NCI-H1092 treated with DMSO at 0.1 percent for 48 hours (cell line): ENCODE data around the gene PRKCE.

Experiments used
- DNase-seq: peaks from one replicate; lab custom pipeline; 2025; lab: John Stamatoyannopoulos, UW

Gene PRKCE

GRCh38 chr2:46229134-46230063, 577.9 kb downstream of the PRKCE start:
- no peak for DNase-seq

DNA sequence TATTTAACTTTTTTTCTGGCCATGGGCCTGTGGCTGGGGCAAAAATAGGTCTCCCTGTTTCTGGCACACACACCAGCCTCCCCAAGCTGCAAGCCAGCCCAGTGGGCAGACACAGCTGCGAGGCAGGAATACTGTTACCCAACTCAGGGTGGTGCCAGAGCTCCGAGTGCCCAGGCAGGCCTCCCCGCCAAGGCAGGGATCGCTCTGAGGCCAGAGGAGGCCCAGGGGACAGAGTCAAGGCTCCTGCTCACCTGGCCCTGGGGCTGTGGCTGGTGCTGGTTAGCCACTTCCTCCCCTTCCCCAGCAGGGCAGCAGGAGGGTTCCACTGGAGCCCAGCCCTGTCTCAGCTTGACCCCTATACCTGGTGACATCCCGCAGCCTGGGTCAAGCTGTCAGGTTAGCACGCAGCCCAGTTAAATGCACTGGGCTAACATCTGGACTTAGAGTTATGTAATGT, 578.7 kb downstream of the PRKCE start:
- DNase-seq: peak; percentile 7

GRCh38 chr2:46230677-46231425, 579.4 kb downstream of the PRKCE start:
- DNase-seq: no peak

- no peak for DNase-seq
These were observed 580.2 kb downstream of the PRKCE start for GRCh38 chr2:46231721-46232120.

DNA sequence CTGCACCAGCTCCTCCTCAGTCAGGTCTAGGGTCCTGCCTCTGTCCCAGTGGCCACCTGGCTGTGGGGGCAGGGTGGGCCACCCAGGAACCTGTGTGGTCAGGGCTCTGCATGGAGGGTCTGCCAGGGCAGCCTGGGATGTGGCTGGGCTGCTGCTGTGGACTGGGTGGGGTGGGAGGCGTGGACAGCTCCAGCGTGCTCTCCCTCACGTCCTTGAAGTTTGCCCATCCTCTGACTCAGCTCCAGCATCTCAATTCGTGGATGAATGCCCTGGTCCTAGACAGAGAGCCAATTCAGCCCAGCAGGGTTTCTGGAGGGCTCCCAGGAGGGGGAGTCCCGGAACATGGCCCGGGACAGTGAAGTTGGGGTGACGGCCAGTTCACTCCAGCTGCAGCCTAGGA, 581.4 kb downstream of the PRKCE start:
- DNase-seq: no peak

- DNase-seq: no peak
These were observed 584.8 kb downstream of the PRKCE start for GRCh38 chr2:46236006-46236875.

GRCh38 chr2:46236876-46237859, 585.7 kb downstream of the PRKCE start:
- no peak for DNase-seq
